Measurements from ENCODE around the gene NADSYN1.
"Not testable (repeated sequence)": the region's sequence is repeated elsewhere in the genome, so short reads cannot be mapped to it uniquely, and the experiment has no call there.

NADSYN1 gene

GRCh38 chr11:71525188-71525937 lies 72.4 kb downstream of the NADSYN1 start:
- DNase-seq (ENCODE audit: low read depth in 2 of 3, low spot score in 1 of 3), result no peak

- no peak for DNase-seq (ENCODE audit: low read depth in 2 of 3, low spot score in 1 of 3)
These were observed 73.0 kb downstream of the NADSYN1 start for GRCh38 chr11:71525938-71526495.

DNA sequence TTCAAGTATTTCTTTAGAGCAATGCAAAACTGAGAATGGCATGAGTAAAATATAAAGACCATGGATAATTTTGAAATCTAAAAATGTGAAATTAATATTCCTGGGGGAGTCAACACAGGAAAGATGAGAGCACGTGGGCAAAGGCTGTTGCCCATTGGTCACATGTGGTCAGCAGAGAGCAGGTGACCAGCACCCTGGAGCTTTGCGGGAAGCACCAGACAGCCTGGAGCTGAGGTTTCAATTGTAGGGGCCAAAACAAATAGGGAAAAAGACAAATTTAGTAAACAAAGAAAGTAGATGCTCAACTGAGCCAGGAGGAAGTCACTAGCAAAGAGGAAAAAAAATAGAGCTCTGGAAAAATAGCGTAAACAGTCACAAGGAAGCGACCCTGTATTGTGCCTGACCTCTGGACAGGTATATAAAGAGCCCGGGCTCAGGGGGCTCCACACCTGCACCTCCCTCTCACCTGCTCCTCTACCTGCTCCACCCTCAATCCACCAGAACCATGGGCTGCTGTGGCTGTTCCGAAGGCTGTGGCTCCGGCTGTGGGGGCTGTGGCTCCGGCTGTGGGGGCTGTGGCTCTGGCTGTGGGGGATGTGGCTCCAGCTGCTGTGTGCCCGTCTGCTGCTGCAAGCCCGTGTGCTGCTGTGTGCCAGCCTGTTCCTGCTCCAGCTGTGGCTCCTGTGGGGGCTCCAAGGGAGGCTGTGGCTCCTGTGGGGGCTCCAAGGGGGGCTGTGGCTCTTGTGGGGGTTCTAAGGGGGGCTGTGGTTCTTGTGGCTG lies 74.0 kb downstream of the NADSYN1 start, which contains the start of gene KRTAP5-7:
KRTAP5-7 (plus strand) TSS at position 472 of the 780 bp plus-strand sequence; CDS start at position 506, 34 bp downstream.
- not testable (repeated sequence) for DNase-seq (ENCODE audit: low read depth in 2 of 3, low spot score in 1 of 3)

- no peak for DNase-seq (ENCODE audit: low read depth in 2 of 3, low spot score in 1 of 3)
These were observed 74.7 kb downstream of the NADSYN1 start for GRCh38 chr11:71527576-71528210.

GRCh38 chr11:71530602-71531001 lies 77.6 kb downstream of the NADSYN1 start:
- DNase-seq (ENCODE audit: low read depth in 2 of 3, low spot score in 1 of 3), result no peak

DNA sequence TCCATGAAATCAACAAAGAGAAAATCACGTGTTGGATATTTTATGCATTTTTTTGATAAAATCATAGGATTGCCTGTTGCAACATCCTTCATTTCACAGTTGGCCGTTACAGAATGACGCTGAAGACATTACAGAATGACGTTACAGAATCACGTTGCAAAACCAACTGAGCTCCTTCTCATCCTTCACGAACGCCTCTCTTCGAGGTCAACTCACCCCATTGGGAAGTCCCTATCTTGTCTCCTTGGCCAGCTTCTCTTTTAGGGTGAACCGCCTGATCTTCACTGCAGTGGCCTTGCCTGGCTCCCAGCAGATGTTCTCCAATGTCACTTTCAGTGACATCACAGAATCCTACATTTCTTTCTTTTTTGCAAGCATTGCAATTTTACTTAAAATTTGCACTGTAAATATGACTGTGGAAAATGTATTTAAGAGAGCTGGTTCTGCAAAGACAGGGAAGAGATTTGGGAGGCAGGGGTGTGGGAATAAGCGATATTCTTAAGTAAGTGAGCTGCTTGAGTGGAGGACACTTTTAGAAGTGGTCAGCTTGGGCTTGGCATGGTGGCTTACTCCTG lies 79.1 kb downstream of the NADSYN1 start:
- no peak for DNase-seq (ENCODE audit: low read depth in 2 of 3, low spot score in 1 of 3)

GRCh38 chr11:71534711-71535608 lies 82.0 kb downstream of the NADSYN1 start:
- DNase-seq (ENCODE audit: low read depth in 2 of 3, low spot score in 1 of 3), result not testable (repeated sequence)

GRCh38 chr11:71535825-71536224 lies 82.8 kb downstream of the NADSYN1 start:
- DNase-seq (ENCODE audit: low read depth in 2 of 3, low spot score in 1 of 3), result no peak

DNA sequence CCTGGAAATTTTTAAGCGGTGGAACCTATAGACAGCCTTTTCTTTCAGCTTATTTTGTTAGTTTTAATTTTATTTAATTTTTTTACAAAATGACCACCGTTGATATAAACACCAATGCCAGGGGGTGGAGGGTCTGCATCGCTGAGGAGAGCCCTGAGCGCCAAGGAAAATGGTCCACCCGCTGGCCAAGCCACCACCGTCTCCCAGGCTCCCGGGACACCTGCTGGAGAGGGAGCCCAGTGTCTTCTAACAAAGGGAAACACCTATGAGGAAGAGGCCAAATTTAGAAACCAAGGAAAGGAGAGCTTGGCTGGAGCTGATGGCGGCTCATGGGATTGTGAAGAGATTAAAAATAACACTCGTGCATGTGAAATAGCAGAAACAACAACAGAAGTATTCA lies 84.5 kb downstream of the NADSYN1 start:
- DNase-seq (ENCODE audit: low read depth in 2 of 3, low spot score in 1 of 3), result no peak

DNA sequence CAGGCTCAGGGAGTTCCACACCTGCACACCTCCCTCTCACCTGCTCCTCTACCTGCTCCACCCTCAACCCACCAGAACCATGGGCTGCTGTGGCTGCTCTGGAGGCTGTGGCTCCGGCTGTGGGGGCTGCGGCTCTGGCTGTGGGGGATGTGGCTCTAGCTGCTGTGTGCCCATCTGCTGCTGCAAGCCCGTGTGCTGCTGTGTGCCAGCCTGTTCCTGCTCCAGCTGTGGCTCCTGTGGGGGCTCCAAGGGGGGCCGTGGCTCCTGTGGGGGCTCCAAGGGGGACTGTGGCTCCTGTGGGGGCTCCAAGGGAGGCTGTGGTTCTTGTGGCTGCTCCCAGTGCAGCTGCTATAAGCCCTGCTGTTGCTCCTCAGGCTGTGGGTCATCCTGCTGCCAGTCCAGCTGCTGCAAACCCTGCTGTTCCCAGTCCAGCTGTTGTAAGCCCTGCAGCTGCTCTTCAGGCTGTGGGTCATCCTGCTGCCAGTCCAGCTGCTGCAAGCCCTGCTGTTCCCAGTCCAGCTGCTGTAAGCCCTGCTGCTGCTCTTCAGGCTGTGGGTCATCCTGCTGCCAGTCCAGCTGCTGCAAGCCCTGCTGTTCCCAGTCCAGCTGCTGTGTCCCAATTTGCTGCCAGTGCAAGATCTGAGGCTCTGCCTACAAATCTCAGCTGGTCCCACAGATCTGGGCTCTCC lies 85.1 kb downstream of the NADSYN1 start, which contains the start of gene KRTAP5-8:
KRTAP5-8 (plus strand) TSS at position 49 of the 689 bp plus-strand sequence; CDS start at position 80, 31 bp downstream.
- DNase-seq (ENCODE audit: low read depth in 2 of 3, low spot score in 1 of 3), result not testable (repeated sequence)

- DNase-seq (ENCODE audit: low read depth in 2 of 3, low spot score in 1 of 3), result no peak
These were observed 85.6 kb downstream of the NADSYN1 start for GRCh38 chr11:71538666-71538990.

DNA sequence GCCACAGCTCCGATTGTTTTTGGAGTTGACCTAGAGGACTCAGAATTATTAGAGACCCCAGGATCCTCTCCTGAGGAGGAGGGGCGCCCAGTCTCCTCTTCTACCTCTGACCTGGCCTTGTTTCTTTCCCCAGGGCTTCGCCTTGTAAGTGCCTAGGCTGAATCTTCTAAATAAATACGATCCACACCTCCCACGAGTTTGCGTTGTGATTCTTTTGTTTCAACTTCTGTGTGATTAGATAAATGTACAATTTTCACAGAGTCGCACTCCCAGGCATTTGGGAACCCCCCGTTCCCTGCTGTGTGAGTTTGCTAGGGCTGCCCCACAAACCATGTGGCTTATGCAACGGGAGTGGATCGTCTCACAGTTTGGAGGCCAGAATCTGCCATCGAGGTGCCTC lies 86.0 kb downstream of the NADSYN1 start:
- DNase-seq (ENCODE audit: low read depth in 2 of 3, low spot score in 1 of 3), result no peak

GRCh38 chr11:71539971-71540370 lies 87.0 kb downstream of the NADSYN1 start:
- not testable (repeated sequence) for DNase-seq (ENCODE audit: low read depth in 2 of 3, low spot score in 1 of 3)

DNA sequence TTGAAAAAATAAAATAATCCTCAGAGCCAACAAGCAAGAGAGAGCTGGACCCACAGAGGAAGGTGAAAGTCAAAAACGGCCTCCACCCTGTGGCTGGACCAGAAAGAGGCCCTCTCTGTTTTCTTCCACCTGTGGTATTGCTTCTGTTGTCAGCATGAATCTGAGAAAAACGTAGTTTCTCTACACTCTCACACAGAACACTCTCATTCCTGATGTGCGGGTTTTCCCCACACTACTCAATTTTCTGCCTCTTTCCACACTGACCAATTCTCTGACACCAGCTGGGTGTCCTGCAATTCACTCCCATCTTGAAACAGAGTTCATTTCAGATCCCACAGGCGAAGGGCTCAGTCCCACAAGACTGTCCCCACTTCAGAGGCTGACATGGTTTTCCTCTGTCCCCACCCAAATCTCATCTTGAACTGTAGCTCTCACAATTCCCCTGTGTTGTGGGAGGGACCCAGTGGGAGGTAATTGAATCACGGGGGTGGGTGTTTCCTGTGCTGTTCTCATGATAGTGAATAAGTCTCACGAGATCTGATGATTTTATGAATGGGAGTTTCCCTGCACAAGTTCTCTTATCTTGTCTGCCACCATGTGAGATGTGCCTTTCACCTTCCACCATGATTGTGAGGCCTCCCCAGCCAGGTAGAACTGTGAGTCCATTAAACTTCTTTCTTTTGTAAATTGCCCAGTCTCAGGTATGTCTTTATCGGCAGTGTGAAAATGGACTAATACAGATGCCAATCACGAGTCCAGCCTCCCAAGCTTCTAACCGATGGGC lies 87.7 kb downstream of the NADSYN1 start:
- DNase-seq (ENCODE audit: low read depth in 2 of 3, low spot score in 1 of 3), result not testable (repeated sequence)

DNA sequence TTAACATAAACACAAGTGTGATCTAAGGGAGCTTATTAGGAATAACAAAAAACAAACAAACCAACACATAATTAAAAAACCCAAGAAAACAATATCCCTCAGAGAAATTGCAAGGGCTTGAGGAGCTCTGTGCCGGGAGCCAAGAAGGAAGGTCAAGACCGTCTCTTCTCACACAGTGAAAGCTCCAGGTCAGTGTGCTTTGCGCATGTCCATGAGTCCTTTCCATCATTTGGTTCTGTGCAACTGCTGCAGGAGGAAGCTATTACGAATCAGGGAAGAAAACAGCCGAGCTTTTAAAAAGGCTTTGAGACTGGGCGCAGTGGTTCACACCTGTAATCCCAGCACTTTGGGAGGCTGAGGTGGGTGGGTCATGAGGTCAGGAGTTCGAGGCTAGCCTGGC lies 89.4 kb downstream of the NADSYN1 start:
- DNase-seq (ENCODE audit: low read depth in 2 of 3, low spot score in 1 of 3), result no peak

- peak in 2 of 3 donors; percentile 0 to 2 for DNase-seq (ENCODE audit: low read depth in 2 of 3, low spot score in 1 of 3)
These were observed 90.1 kb downstream of the NADSYN1 start for GRCh38 chr11:71542879-71543777.

DNA sequence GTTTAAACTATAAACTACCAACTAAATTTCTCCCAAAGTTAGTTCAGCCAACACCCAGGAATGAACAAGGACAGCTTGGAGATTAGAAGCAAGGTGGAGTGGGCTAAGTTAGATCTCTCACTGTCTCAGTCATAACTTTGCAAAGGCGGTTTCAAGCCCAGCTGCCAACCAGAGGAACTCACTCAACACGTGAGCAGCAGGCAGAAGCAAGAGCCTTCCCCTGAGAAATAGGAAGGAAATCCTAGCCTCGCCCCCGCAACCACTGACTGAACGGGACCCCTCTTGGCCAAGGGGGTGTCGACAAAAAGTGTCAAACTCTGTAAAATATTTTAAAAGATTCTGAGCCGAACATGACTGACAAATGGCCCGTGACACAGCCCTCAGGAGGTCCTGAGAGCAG lies 90.9 kb downstream of the NADSYN1 start:
- no peak for DNase-seq (ENCODE audit: low read depth in 2 of 3, low spot score in 1 of 3)

Measured in stimulated activated CD4-positive, alpha-beta T cell treated with anti-CD3 and anti-CD28 coated beads, Interleukin-12 subunit alpha, Interleukin-12 subunit beta, amount 100 ng/mL, for 48 hours (primary cell).